OCI-M1 (cell line): ENCODE measurements around the gene CEMIP.

Source experiments
- DNase-seq: peaks from one replicate; lab custom pipeline; 2025; lab: John Stamatoyannopoulos, UW

CEMIP gene

DNA sequence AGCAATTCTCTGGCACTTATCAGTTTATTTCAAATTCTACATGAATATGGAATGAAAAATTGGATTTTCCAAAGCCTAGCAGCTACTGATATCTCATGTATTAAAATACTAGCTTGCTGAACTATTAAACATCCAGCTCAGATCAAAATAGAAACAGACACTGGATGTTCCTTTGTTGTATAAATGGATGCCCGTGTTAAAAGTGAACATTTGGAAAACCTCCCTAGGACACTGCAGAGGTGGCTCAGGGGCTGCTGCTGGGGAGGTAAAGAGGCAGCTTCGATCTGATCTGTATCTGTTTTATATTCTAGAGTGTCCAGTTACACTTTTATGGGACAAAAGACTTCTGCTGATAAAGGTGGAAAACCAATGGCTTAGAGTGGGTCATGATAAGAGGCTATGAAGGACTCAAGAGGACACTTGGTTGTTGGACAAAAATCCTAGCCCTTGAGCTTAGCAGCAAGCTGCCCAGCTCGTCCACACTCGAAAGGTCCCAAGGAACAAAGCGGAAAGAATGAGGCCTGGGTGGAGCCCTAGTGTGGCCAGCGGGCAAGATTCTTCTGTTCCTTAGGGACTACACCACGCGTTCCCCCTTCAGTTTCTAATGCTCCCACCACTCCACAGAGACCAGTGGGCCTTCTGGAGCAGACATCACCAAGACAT, 200.5 kb downstream of the CEMIP start:
- no peak for DNase-seq

DNA sequence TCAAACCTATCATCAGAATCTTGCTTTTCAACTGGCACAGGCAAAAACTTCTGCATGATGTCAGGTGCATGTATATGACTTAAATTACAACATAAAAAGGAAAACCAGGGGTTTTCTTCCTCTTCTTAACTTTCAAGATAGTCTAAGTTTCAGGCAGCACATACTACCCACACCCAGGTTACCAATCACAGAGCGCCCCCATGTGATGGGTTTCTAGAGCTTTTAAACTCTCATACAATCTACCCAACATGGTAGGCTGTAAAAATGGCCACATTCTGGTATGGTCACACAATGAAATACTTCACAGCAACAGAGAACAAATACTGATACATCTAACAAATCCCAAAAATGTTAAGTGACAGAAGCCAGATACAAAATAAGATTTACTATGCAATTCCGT, 203.0 kb downstream of the CEMIP start:
- peak; percentile 44 for DNase-seq

DNA sequence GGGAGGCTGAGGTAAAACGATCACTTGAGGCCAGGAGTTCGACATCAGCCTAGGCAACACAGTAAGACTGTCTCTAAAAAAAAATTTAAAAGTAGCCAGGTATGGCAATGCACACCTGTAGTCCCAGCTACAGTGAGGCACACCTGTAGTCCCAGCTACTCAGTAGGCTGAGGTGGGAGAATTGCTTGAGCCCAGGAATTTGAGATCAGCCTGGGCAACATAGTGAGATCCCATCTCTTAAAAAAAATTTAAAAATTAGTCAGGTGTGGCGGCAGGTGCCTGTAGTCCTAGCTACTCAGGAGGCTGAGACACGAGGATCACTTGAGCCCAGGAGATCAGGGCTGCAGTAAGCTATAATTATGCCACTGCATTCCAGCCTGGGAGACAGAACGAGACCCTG, 203.7 kb downstream of the CEMIP start:
- DNase-seq = no peak

DNA sequence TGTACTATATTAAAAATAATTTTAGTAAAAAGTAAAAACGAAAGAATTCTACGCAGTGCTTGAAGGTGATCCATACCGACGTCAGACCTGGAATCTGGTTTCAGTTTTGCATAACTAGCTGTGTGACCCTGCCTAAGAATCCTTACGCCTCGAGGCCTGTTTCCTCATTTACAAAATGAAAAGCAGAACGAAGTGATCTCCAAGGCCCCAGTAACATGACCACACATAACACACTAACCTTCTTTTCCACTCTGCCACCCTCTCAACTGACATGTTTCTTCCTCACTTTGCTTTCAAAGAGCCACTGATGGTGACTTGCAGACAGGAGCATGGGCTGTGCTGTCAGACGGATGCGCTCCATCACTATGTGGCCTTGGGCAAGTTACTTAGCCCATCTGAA, 205.7 kb downstream of the CEMIP start:
- peak; percentile 36 for DNase-seq

DNA sequence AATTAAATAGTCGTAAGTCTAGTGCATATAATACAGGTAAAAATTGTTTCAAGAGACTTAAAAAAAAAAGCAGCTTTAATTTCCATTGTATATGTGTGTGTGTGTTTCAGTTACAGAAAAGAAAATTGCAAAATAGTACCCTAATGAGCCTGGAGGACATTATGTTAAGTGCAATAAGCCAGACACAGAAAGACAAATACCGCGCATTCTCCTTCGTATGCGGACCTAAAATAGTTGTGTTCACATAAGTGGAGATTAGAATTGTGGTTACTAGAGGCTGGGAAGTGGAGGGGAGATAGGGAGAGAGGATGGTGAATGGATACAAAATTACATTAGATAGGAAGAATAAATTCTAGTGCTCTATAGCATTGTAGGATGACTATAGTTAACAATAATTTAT, 206.8 kb downstream of the CEMIP start:
- peak; percentile 3 for DNase-seq

DNA sequence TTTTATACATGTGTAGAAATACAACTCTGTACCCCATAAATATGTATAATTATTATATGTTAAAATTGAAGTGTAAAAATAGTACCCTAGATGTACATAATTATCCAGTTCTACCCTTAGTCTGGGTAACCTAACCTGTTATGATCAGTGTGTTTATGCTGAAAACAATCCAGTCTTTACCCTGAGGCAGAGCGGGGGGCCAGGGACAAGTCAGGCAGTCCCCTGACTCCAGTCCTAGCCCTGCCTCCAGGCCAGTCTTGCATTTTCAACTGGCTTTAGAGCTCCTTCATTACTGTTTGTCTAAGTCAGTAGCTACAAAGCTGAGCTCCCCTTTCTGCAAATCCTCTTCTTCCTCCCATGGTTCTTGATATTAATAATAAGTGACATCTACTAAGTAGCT, 207.3 kb downstream of the CEMIP start:
- DNase-seq = no peak

DNA sequence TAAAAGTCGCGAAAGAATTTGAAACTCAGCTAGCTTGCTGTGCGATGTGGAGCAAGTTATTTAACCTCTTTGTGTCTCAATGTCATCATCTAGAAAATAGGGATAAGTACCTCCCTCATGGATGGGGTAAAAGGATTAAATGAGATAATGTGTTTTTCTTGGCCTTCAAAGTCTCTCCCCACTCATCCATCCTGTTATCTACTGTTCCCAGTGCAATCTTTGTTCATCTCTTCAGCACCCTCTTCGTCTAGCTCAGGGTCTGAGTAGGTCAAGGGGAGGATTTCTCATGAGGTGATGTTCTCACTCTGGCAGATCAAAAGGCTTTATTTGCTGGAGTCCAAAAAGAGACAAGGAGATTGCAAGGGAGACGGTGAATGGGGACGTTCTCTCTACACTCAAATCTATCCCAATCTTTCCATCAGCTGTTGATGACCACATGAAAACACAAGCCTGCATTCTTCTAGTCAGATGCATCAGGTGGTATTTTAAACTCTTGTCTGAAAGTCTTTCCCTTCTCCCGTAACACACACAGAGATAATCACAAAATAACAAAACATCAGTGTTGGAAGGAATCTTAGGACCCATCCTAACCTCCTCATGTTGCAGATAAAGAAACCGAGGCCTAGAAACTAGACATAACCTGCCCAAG, 209.1 kb downstream of the CEMIP start:
- no peak for DNase-seq

DNA sequence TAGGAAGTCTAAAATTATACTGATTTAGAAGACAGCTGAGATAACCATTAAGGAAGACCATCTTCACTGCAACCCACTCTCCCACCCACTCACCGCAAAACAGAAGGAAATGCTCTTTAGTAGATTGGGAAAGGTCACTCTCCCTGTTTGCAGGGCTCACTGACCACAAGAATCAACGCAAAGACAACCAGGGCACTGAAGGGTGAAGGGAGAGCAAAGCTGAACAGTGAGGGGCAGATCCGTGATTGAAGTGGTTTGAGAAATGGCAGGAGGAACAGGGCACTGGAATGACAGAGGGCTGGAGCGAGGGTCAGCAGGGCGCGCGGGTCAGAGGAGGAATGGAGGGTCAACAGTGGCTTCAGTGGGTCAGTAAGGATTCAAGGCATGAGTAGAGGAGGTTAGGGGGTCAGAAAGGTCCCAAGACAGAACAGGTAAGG, 209.9 kb downstream of the CEMIP start:
- DNase-seq = peak; percentile 55

DNA sequence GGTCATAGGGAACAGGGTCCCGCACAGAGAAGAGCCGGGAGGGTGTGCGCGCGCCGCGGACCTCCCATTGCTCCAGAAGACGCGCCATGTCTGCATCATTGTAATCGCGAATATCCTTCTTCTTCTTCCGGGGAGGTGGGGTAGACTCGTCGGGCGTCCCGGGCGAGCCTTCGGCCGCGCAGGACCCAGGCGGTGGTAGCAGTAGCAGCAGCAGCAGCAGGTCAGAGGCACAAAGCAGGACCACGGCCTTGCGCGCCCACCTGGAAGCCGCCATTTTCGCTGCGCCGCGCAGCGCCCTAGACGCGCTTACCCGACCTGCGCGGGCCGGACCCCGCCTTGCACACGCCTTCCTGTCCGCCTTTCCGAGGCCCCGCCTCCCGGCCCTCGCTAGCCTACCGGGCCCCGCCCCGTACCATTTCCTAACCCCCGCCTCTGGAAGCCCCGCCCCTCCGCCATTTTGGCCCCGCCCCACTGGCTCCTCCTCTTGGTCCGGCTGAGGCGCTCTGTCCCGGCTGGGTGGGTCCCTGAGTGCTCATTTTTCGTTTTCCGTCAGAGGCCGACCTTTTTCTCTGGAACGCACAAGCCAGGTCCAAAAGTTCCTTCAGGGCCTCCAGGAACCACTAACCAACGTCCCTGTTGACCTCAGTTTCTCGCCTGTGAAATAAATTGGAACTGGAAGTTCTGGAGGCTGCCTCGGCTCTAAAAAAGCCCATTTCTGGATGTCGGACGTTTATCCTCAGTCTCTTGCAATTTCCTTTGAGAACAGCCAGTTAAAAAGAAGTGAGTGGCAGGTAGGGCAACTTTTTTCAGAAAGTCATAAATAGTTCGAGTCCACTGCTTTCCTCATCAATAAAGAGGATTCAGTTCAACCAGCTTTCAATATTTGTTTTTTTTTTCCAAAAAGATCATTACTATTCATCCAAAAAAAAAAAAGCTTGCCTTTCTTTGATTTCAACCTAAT, 210.6 kb downstream of the CEMIP start, which contains the start of gene MESD:
Gene MESD (minus strand): TSS at position 302 of the 961 bp plus-strand sequence. CDS start 28 bp downstream, at position 274.
- peak; percentile 96 for DNase-seq

DNA sequence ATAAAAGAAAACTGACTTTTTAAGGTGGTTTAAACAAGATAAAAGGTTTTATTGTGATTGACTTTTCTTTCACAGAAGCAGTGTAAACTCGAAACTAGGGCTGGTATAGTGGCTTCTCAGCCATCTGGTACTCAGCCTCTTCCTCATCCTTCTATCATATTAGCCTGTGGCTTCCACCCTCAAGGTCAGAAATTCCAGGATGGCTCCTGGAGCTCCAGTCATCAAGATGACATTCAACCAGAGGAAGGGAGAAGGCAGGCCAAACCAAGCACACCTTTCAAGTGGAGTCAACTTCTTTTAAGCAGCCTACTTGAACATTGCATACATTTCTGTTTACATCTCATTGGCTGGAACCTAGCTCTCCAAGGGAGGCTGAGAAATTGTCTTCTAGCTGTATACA, 211.8 kb downstream of the CEMIP start:
- peak; percentile 33 for DNase-seq

DNA sequence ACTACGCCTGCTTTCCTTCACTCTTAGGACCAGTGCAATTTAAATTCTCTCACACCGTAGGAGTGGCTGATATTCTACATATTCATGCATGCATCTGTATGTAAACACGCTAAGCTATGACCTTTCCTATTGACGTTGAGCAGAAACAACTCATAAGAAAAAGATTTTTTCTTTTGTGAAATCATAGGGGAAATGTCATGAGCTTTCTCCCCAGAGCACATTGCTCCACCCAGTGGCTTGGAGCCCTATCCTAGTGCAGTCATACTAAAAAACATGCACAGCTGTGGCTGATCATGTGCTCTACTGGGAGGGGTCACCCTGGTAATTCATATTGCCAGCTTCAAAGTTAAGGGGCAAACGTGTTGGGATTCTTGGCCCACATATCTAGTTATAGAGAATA, 212.3 kb downstream of the CEMIP start:
- peak; percentile 74 for DNase-seq

DNA sequence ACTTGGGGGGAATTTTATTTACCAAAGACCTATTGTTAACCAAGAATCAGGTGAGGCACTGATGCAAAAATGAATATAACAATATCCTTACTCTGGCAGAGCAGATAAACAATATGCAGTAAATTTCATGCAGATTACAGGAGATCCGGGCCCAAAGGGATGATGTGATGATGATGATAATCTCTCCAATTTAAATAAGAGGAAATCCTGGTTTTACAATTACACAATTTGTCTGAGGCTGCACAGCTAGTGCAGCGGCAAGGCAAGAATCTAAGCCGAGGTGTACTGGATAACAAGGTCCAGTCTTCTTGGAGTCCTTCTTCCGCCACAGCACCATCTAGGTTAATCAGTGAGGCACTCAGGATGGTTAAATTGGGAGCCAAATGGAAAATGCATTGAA, 212.8 kb downstream of the CEMIP start:
- no peak for DNase-seq

DNA sequence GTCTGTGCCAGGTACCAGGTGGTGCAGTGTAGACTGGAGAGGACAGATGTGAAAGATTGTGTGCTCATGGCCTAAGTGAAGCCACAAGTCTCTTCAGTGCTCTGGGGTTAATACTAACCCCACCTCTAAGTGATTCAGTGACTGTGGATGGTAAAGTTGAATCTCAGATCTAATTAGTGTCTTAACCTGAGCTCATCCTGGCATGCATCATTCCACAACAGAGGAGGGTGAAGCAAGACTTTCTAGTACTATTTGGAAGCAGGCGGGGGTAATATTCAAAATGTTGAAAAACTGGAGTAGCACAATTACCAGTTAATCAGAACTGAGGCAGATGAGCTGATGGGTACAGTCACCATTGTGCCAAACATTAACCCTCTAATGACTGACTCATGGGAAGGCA, 213.3 kb downstream of the CEMIP start:
- DNase-seq = no peak

DNA sequence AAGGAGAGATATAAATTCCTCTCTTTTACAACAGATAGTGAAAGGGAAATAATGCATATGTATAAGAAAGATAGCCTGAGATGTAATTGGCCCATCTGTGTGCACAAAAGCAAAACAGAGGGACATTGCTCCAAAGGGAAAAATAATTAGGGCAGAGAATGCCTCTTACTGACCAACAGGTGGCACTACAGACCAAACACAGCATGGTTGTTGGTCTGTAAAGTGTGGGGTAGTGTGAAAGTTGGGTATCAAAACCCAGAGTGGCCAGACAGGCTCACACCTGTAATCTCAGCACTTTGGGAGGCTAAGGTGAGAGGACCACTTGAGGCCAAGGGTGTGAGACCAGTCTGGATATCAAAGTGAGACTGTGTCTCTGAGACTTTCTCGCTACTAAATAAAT, 217.1 kb downstream of the CEMIP start:
- peak; percentile 64 for DNase-seq

DNA sequence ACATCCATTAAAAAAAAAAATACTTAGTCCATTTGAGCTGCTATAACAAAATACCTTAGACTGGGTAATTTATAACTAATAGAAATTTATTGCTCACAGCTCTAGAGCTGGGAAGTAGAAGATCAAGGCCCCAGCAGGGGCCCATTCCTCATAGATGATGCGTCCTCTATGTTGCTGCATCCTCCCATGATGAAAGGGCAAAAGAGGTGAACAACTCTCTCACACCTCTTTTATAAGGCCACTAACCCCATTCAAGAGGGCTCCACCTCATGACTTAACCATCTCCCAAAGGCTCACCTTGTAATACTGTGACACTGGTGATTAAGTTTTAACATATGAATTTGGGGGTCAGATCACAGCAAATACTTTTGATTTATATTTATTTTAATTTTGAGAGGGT, 218.5 kb downstream of the CEMIP start:
- DNase-seq = no peak

DNA sequence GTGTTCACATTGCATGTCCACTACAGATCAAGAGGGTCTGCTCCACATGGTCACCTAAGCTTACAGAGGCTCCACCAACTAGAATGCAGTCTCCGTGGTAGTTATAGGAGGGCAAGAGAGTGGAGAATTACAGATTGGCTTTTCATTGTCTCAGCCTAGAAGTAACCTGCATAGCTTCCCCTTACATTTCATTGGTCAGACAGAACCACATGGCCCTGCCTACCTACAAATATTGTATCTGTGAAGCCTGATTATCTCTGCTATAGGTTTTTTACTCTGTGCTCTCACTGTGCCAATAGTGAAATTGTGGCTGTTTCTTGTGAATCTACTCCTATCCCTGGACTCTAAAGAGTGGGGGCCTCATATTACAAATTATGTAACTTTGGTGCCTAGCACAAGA, 219.1 kb downstream of the CEMIP start:
- peak; percentile 72 for DNase-seq

DNA sequence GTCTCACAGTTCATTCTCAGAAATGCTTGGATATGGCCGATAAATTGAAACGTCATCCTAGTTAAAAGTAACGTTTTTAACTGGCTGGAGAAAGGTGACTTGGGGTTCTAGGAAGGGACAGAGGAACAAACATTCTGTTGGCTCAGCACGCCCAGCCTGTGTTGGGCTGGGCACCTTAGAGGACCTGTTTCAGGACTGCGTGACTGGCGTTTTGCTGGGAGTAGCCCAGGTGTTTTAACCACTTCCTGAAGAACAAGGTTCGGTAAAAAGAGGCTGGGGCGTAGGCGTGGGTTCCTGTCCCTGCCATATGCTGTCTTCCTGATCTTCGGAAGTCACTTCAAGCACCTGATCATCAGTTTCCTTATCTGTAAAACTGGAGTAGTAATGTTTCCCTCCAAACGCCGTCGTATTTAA, 220.5 kb downstream of the CEMIP start:
- peak; percentile 77 for DNase-seq

DNA sequence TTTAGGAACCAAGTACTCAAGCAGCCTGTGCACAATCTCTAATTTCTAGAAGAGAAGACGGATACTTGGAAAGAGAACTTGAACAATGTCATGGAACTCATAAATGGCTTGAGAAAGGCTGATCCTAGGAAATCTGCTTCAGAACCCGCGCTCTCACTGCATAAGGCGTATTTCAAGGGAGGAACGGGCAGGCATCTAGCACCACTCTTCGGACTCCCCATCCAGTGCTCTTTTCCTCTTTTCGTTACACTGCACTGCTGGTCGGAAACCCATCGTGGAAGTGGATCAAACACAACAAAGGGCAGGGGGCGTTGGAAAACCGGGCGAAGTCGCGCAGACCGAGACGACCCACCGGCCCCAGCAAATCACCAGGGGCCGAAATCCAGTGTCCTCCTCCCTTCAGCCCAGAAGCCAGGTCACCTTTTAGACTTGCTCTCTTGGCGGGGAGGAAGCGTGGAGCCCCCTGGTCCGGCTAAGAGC, 221.0 kb downstream of the CEMIP start:
- DNase-seq = no peak

DNA sequence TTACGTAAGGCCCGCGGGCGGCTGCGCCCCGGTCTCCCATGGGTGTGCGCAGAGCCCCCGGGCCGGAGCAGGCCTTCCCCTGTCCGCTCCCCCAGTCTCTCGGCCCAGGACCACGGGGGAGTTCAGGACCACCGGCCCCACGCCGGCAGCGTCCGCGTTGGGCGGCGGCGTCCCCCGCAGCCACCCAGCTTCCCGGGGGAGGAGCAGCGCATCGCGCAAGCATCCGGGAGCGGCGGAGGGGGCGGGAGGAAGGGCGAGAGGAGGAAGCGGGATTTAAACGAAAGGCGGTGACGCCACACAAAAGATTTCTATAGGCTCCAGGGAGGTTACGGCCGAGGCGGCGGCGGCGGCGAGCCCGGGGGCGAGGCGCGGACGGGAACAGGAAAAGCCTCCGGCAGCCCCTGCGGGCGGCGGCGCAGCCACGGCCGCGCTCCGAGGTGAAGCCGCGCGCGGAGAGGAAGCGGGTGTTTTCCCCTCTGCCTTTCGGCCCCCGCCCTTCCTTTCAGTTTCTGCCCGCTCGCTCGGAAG, 221.5 kb downstream of the CEMIP start, which contains the start of gene TLNRD1:
Gene TLNRD1 (plus strand): TSS at position 300 of the 528 bp plus-strand sequence. CDS start 1,349 bp downstream, outside the sequence.
- peak; percentile 87 for DNase-seq
